ENCODE results near the gene ORM2.

The ORM2 gene

GRCh38 chr9:114378883-114379282 lies 49.2 kb downstream of the ORM2 start:
- peaks cover 17% of the 10 kb centered on the region for H3K4me1 ChIP-seq (ENCODE audit: insufficient read depth, insufficient read length)
- H3K27me3 ChIP-seq (ENCODE audit: insufficient read depth, insufficient read length), result no peaks in the 10 kb centered on the region
- no peak for DNase-seq (ENCODE audit: low read depth, low spot score)
- no peak overlapping the region for H3K4me3 ChIP-seq (ENCODE audit: insufficient read length, low read depth)
- no peak overlapping the region for H3K9ac ChIP-seq (ENCODE audit: insufficient read length, low read depth)
- no peaks in the 10 kb centered on the region for H3K9me3 ChIP-seq (ENCODE audit: insufficient read depth, low read length)
- peaks cover 54% of the 10 kb centered on the region for H3K36me3 ChIP-seq (ENCODE audit: insufficient read depth, insufficient read length, low read length)
- no peak for TF ChIP-seq YY1 (IDR thresholded peaks at IDR 0.05; ENCODE audit: insufficient read depth, insufficient read length)
- TF ChIP-seq SUZ12 (IDR thresholded peaks at IDR 0.05; ENCODE audit: extremely low read depth, insufficient read depth, insufficient read length), result no peak
- no peak for TF ChIP-seq ZNF274 (IDR thresholded peaks at IDR 0.05; ENCODE audit: low read depth, low read length)
